ENCODE results near the gene TMC1.
"Not testable (repeated sequence)": the region's sequence is repeated elsewhere in the genome, so short reads cannot be mapped to it uniquely, and the experiment has no call there.

Gene TMC1

GRCh38 chr9:72521416-72521815, at the start of gene TMC1:
TMC1 (plus strand) TSS chr9:72521608; CDS start chr9:72648649, 127,041 bp downstream.
- not testable (repeated sequence) for DNase-seq

GRCh38 chr9:72473474-72474261, 47.7 kb upstream of the TMC1 start:
- no peak for DNase-seq

GRCh38 chr9:72474676-72475075, 46.7 kb upstream of the TMC1 start:
- no peak for DNase-seq

GRCh38 chr9:72476100-72476499, 45.3 kb upstream of the TMC1 start:
- DNase-seq = no peak

DNA sequence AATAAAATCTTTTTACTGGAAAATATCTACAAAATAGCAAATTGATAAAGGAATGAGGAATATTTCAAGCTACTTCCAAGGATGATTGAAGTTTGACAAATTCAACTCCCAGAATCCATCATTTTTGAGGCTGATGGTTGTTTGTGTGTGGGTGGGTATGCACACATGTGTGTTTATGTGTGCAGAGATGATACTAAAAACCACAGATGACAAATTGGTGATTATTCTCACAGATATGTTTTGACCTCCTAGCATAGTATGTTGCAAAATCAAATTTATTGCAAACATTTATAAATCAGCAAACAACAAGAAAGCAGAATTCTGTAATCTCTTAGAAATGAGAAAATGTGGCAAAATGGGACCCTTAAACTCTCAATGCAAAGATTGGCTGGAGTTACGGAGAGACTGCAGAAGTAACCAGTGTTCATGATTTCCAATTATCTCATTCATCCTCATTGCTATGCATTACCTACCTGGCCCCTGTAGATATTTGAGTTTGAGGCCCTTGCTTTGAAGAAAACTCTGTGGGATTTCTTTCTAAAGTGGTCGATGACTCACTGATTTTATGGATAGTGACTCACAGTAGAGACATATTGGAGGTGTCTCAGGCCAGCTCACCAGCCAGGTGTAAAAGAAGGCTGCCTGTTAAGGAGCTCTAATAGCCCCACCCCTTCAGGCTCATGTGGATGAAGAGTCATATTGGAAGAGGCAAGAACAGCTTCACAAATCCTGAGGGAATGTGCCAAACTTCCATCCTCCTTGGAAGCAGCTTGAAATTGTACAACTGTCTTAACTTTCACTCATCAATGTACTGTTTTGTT, 44.6 kb upstream of the TMC1 start:
- peak; percentile 6 for DNase-seq

- DNase-seq = peak; percentile 25
Observed at GRCh38 chr9:72477930-72478518, 43.4 kb upstream of the TMC1 start.

GRCh38 chr9:72478966-72479365, 42.4 kb upstream of the TMC1 start:
- DNase-seq = no peak

GRCh38 chr9:72480261-72480660, 41.1 kb upstream of the TMC1 start:
- not testable (repeated sequence) for DNase-seq

DNA sequence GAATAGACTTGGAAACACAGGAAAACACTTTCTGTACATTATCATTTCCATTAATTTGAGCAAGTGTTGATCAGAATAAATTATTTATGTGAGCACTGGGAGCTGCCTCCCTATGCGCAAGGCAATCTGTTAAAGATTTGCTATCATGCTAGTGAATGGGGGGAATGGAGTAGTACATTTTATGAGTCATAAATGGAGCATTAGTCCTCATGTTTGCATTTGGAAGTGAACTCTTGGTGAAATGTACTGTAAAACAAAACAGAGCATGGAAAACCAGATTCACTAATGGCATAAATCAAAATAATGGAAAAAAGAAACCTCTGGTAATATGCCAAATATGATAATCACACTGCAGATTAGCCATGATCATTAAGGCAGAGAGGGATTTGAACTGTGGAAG, 40.5 kb upstream of the TMC1 start:
- DNase-seq = no peak

- DNase-seq = no peak
Observed at GRCh38 chr9:72485821-72486593, 35.4 kb upstream of the TMC1 start.

DNA sequence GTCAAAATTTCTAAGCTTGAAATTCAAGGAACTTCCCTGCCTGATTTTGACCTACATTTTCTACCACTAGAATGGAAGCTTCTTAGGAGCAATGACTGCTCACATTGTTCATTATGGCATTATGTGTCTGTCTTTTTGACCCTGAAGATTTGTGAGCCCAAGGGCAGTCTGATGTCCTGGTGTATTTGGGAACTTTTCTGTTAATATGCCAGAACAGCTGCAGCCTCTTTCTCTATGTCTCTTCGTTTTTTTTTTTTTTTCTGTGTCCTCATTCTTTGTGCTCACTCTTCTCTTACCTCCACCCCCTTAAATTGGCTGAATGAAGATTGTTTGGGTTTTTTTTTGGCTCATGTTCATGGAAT, 34.8 kb upstream of the TMC1 start:
- no peak for DNase-seq

DNA sequence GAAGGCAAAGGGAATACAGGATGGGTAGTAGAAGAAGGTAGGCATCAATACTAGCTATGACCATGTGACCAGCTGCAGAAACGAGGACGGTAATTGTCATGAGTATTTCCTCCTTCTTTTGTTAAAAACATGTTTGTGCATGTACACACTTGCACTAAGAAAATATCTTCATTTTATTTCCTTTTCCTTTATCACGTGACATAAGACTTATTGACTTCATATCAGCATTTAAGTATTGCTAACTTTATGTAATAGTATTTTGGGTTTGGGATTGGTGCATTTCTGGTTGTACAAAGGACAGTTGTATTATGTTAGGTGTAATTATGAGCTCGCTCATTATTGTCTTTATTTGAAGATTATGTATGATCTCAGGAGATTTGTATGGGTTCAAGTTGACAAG, 33.7 kb upstream of the TMC1 start:
- not testable (repeated sequence) for DNase-seq

GRCh38 chr9:72489986-72490385, 31.4 kb upstream of the TMC1 start:
- no peak for DNase-seq

DNA sequence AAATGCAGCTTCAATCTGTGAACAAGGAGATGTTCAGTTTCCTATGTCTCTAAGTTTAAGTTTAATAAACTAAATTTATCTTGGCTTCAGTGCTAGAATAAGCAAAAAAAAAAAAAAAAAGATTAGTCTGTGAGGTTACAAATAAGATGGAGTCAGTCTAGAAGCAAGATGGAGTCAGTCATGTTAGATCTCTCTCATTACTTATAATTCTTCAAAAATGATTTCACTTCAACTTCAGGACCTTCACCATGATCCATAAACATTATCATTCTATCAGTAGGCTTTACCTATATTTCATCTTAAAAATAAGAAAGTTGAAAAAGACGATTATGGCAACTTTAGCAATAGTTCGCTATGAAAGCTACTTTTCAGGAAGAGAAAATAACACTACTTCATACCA, 30.2 kb upstream of the TMC1 start:
- DNase-seq = no peak

DNA sequence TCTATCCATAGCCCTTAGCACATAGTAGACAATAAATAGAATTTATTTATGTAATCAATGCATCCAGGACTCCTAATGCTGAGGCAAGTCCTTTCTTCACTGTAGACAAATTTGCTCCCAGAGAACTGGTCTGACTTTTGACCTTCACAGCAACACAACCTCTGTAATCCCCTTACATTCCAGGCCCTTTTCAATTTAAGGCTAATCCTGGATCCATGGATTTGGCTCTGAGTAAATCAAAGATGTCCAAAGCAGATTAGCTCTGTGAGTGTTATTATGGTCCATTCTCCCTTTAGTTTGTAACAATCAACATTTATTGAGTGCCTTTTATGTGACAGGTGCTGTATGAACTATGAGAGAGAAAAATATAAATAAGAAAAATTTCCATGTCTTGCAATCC, 27.4 kb upstream of the TMC1 start:
- peak; percentile 95 for DNase-seq

DNA sequence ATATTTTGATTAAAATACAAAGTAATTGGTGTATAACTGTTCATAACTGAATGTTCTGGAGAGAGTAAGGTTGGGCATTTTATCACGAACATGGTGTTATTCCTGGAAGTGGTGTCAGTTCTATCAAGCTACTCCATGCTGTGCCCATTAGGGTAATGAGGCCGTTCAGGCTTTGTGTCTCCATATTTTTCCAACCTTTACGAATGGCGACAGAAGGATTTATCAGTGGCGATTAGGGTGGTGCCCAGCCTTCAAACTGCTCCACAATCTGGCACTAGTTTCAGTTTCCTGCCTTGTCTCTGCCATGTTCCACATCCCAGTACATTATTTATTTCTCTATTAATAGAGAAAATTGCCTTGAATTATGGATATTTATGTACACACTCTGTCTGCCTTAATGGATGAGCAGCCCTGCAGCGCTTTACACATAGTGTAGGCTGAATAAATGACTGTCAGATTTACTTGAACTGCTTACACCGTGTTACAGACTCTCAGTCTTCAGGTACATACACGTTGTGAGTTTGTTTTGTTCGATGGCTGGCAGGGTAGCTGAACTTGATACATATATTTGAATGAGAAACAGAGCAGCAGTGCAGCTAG, 23.9 kb upstream of the TMC1 start:
- peak; percentile 42 for DNase-seq

- DNase-seq = no peak
Observed at GRCh38 chr9:72506615-72507014, 14.8 kb upstream of the TMC1 start.

GRCh38 chr9:72509053-72509452, 12.4 kb upstream of the TMC1 start:
- no peak for DNase-seq

DNA sequence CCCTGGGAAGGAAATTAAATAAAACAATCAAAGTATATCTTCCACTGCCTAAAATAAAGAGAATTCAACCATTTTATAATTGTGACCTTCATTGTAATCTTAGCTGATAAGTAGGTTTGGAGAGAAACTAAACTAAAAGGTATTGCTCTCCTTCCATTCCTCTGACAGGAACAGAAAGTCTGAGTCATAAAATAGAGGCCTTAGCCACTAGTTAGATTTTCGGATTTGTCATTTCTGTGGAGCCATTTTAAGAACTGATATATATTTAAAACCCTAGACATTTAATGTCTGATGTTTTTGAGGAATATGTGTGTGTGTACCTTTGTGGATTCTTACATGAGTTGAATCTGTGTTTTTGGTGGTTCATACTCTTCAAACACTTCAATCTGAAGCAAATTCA, 11.8 kb upstream of the TMC1 start:
- DNase-seq = no peak

- not testable (repeated sequence) for DNase-seq
Observed at GRCh38 chr9:72521011-72521410, 397 bp upstream of the TMC1 start.

DNA sequence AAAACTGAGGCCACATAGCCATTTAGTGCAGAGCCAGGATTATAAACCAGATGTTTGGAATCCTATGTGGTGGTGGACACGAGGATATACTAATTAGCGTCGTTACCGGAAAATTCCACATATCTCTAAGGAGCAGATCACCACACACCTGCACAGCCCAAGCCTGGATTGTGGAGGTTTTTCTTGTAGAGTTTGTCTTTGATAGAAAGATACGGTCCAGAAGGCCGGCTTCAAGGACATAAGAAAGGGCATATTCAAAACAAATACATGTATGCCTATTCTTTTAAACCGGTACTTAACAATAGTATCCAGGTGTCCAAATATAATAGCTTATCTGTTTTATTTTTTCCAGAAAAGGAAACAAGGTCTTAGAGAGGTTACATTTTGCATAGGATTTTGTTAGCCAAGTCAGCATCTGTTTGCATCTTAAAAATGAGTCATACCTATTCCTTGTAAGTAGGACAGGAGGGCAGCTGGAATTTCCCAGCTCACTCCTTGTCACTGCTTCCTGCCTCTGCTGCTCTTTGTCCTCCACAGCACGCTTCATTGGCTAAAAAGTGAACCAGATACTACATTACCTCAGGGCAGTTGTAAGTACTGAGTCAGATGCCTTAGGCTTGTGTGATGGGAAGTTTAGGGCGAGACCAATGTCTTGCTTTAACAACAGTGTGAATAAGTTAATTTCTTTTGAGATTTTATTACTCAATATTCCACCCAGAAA, 3.6 kb downstream of the TMC1 start:
- peak; percentile 25 for DNase-seq
